ENCODE data around the gene ARID3A.
"Not testable (repeated sequence)": the region's sequence is repeated elsewhere in the genome, so short reads cannot be mapped to it uniquely, and the experiment has no call there.

The ARID3A gene

GRCh38 chr19:891421-892200 is 34.2 kb upstream of the ARID3A start:
- not testable (repeated sequence) for DNase-seq

GRCh38 chr19:892243-892893 is 33.5 kb upstream of the ARID3A start:
- DNase-seq: no peak

GRCh38 chr19:892894-893689 is 32.7 kb upstream of the ARID3A start, which contains the start of the genes MED16 and RNU6-9:
Gene MED16, minus strand, starts transcription at chr19:893187. Its CDS starts 2,056 bp downstream, at chr19:891131.
Gene RNU6-9, plus strand, starts transcription at chr19:893484.
- DNase-seq: peak; percentile 94

- DNase-seq: no peak
These were observed 29.4 kb upstream of the ARID3A start for GRCh38 chr19:896434-896833.

GRCh38 chr19:896999-897398 is 28.8 kb upstream of the ARID3A start:
- no peak for DNase-seq

GRCh38 chr19:897442-898039 is 28.3 kb upstream of the ARID3A start:
- DNase-seq: no peak

- no peak for DNase-seq
These were observed 27.2 kb upstream of the ARID3A start for GRCh38 chr19:898663-899062.

- no peak for DNase-seq
These were observed 26.3 kb upstream of the ARID3A start for GRCh38 chr19:899336-900042.

GRCh38 chr19:900043-900301 is 25.9 kb upstream of the ARID3A start:
- no peak for DNase-seq

GRCh38 chr19:900302-901111 is 25.3 kb upstream of the ARID3A start:
- no peak for DNase-seq

GRCh38 chr19:901216-902092 is 24.4 kb upstream of the ARID3A start:
- no peak for DNase-seq

GRCh38 chr19:902093-902370 is 23.8 kb upstream of the ARID3A start:
- DNase-seq: no peak

- no peak for DNase-seq
These were observed 23.2 kb upstream of the ARID3A start for GRCh38 chr19:902446-903226.

GRCh38 chr19:903266-903797 is 22.5 kb upstream of the ARID3A start:
- no peak for DNase-seq

- no peak for DNase-seq
These were observed 21.3 kb upstream of the ARID3A start for GRCh38 chr19:904545-904944.

- peak; percentile 42 for DNase-seq
These were observed 19.4 kb upstream of the ARID3A start for GRCh38 chr19:906480-906879.

- DNase-seq: no peak
These were observed 18.5 kb upstream of the ARID3A start for GRCh38 chr19:907183-907853.

- no peak for DNase-seq
These were observed 14.4 kb upstream of the ARID3A start for GRCh38 chr19:911197-912033.
